ENCODE results near the gene C11orf52. TPM values are rescaled to one million over a fixed set of nuclear protein-coding genes. Genes with fewer than 3 reads are reported as not detected.

C11orf52 gene
- total and polyA plus RNA-seq, 2 of the 13 experiments (the other 11 are each of a cell fraction or from before 2014, with no cell fraction given): 7.4 to 11.0 TPM

DNA sequence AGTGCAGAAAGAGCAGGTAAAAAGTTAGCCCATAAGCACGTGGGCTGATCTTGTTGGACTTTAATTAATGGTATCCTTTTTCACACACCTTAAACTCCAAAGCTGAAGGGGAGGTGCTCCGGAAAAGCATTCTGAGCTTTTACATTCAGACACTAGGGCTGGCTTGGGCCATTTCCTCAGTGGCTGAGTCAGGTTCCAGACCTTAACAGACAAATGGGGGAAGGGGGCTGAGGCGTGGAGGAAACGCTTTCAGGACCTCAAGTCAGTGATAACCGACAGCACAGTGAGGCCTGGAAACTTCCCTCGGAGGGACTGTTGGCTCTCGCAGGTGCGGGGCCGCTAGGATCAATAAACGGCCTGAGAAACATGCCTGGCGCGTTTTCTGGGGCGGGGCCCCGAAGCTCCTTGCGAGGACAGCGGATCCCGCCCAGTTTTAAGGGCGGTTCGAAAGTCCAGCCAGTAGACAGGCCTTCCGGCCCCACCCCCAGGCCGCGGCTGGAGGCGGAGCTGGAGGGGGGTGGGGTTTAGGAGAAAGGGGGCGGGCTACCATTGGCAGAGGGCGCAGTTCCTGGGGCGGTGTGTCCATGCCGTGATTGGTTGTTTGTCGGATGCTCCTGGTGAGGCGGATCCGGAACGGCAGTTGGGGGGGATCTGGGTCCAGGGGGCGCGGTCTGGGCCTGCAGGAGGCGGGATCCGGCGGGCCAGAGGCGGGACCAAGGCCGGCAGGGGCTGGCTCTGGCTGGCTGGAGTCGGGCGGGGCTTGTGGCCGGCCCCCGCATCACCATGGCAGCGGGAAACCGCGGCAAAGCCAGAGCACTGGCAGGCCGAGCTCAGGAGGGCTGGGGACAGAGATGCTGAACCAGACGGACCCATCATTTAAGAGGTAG is 8.0 kb downstream of the C11orf52 start (continued):
- TF ChIP-seq ZFP36 (IDR thresholded peaks at IDR 0.05; ENCODE audit: borderline replicate concordance, low read depth, low read length, partially characterized antibody) (no peak), ZNF138 (CRISPR knock-in tag; IDR thresholded peaks at IDR 0.05; ENCODE audit: low read depth) (no peak), SALL1 (CRISPR knock-in tag; IDR thresholded peaks at IDR 0.05) (peak; percentile 92), NFKB2 (CRISPR knock-in tag; IDR thresholded peaks at IDR 0.05; ENCODE audit: borderline replicate concordance) (peak; percentile 81; the same call in 1 of the 2 replicates), NBN (conservative IDR thresholded peaks at IDR 0.05) (no peak), ZNF446 (CRISPR knock-in tag; IDR thresholded peaks at IDR 0.05) (no peak), ETV5 (CRISPR knock-in tag; IDR thresholded peaks at IDR 0.05; ENCODE audit: borderline replicate concordance) (peak; percentile 72; the same call in 1 of the 2 replicates), SAP130 (CRISPR knock-in tag; IDR thresholded peaks at IDR 0.05; ENCODE audit: low read depth) (peak; percentile 87), CENPBD1 (CRISPR knock-in tag; IDR thresholded peaks at IDR 0.05; ENCODE audit: borderline replicate concordance, low read depth) (no peak), ZBTB26 (CRISPR knock-in tag; IDR thresholded peaks at IDR 0.05; ENCODE audit: borderline replicate concordance) (peak; percentile 54; the same call in 1 of the 2 replicates), ARNTL (CRISPR knock-in tag; IDR thresholded peaks at IDR 0.05) (no peak), TEF (CRISPR knock-in tag; IDR thresholded peaks at IDR 0.05) (no peak), SRSF4 (IDR thresholded peaks at IDR 0.05; ENCODE audit: low read depth, low read length, poor library complexity, severe bottlenecking) (no peak)
- TF ChIP-seq, protein P1, sequence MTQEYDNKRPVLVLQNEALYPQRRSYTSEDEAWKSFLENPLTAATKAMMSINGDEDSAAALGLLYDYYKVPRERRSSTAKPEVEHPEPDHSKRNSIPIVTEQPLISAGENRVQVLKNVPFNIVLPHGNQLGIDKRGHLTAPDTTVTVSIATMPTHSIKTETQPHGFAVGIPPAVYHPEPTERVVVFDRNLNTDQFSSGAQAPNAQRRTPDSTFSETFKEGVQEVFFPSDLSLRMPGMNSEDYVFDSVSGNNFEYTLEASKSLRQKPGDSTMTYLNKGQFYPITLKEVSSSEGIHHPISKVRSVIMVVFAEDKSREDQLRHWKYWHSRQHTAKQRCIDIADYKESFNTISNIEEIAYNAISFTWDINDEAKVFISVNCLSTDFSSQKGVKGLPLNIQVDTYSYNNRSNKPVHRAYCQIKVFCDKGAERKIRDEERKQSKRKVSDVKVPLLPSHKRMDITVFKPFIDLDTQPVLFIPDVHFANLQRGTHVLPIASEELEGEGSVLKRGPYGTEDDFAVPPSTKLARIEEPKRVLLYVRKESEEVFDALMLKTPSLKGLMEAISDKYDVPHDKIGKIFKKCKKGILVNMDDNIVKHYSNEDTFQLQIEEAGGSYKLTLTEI (CRISPR knock-in tag; conservative IDR thresholded peaks at IDR 0.05): no peak
- TF ChIP-seq, protein P2, sequence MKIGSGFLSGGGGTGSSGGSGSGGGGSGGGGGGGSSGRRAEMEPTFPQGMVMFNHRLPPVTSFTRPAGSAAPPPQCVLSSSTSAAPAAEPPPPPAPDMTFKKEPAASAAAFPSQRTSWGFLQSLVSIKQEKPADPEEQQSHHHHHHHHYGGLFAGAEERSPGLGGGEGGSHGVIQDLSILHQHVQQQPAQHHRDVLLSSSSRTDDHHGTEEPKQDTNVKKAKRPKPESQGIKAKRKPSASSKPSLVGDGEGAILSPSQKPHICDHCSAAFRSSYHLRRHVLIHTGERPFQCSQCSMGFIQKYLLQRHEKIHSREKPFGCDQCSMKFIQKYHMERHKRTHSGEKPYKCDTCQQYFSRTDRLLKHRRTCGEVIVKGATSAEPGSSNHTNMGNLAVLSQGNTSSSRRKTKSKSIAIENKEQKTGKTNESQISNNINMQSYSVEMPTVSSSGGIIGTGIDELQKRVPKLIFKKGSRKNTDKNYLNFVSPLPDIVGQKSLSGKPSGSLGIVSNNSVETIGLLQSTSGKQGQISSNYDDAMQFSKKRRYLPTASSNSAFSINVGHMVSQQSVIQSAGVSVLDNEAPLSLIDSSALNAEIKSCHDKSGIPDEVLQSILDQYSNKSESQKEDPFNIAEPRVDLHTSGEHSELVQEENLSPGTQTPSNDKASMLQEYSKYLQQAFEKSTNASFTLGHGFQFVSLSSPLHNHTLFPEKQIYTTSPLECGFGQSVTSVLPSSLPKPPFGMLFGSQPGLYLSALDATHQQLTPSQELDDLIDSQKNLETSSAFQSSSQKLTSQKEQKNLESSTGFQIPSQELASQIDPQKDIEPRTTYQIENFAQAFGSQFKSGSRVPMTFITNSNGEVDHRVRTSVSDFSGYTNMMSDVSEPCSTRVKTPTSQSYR (CRISPR knock-in tag; IDR thresholded peaks at IDR 0.05; ENCODE audit: borderline replicate concordance): peak; percentile 20; the same call in 1 of the 2 replicates
- TF ChIP-seq, protein P3, sequence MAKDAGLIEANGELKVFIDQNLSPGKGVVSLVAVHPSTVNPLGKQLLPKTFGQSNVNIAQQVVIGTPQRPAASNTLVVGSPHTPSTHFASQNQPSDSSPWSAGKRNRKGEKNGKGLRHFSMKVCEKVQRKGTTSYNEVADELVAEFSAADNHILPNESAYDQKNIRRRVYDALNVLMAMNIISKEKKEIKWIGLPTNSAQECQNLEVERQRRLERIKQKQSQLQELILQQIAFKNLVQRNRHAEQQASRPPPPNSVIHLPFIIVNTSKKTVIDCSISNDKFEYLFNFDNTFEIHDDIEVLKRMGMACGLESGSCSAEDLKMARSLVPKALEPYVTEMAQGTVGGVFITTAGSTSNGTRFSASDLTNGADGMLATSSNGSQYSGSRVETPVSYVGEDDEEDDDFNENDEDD (CRISPR knock-in tag; IDR thresholded peaks at IDR 0.05; ENCODE audit: borderline replicate concordance): peak; percentile 87
